Measurements from ENCODE around the gene MRPL47.

Gene MRPL47

DNA sequence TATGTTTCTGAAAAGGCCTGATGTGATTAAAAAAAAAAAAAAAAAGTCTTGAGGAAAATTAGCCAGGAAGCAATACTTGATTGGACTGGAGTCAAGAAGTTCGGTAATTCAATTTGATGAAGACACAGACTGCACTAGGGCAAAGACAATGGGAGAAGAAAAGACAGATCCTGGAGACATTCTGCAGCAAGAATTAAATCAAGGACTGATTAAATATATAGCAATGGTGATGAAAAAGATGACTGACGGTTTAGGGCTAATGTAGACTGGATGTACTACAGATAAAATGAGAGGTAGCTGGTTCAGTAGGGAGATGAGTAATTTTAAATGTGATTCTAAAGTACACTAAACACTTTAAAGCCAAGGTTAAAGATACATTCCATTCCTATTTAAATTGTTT, 13.8 kb downstream of the MRPL47 start:
- DNase-seq = no peak

DNA sequence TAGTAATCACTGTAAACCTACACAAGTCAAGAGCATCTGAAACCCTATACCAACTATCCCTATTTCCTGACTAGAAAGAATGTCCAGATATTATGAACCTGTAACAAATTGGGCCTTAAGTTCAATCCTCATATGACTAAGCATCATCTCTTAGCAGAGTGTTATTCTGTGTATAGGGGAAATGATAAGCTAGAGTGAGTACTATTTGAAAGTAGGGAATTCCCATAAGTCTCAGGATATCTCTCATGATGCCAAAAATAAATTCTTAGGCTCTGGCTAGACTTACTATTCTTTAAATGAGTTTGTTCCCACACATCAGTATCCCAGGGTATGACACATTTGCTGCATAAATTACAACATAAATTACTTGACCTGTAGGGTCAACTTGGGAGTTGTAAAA, 15.3 kb downstream of the MRPL47 start:
- DNase-seq = no peak

- no peak for DNase-seq
Measured at GRCh38 chr3:179580992-179581391, 23.4 kb downstream of the MRPL47 start.

DNA sequence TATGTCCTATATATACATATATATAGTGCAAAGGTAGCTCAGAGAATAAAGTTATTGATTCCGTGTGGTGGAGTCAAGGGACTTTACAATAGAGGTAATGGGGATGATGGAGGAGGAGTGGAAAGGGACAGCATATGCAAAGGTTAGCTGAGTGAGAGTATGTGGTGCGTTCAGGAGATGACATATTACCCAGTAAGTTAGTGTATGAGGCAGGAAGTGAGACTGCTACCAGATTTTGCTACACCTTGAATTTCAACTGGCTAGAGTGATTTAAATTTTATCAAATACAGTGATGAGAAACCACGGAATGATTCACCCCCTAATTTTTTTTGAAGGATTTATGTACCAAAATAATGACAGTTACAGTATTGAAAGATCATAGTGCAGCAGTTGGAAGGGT, 38.9 kb downstream of the MRPL47 start:
- DNase-seq = no peak

DNA sequence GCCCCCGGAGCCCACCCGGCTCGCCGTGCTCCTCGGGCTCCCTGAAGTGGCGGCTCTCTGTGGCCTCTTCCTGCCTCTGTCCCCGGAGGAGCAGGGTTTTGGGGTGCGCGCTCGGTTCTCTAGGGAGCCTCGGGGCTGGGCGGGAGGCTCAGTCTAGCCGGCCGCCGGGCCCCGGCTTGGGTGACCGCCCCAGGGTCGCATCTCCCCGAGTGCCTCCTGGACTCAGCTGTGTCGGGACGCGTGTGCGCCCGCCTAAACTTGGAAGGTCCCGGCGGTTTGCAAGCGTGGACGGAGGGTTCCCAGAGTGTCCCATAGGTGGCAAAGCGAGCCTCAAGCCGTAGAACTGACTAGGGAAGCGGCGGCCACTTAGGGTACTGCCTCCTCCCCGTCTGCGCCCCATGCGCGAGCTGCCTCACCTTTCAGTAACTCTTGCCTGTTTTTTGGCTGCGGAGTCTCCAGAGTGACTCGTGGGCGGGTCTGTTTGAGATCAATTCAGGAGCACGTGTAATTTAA, 41.1 kb downstream of the MRPL47 start:
- peak; percentile 67 for DNase-seq

- peak; percentile 99 for DNase-seq
Measured at GRCh38 chr3:179562591-179563270, 41.7 kb downstream of the MRPL47 start, which contains the start of gene ACTL6A. ACTL6A (plus strand) TSS chr3:179562926; CDS start chr3:179563093, 167 bp downstream.

- DNase-seq = peak; percentile 40
Measured at GRCh38 chr3:179560791-179561190, 43.6 kb downstream of the MRPL47 start.

DNA sequence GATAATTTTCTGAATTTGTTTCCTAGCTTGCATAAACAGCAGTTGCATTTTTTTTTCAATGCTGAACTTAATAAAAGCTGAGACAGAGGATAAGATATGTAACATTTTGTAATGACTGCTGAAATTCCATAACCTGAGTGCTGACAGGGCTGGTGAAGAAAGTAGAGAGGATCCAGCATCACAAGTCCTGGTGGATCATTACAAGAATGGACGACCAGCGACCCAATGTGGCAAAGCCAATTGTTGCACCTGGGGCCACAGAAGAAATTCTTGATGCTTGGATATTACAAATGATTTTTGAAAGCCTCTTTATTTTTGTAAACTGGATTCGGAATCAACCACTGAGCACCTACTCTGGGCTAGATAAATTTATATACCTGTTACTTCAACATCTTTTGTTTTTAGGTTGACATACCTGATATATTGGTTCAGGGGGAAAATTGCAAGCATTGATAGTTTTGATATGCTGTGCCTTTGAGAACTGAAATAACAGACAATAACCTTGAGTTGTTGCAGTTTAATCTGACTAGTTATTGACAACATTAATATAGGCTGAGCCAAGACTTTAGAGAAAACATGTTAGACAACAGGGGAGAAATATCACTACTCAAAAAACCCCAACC, 45.6 kb downstream of the MRPL47 start:
- DNase-seq = peak; percentile 57

DNA sequence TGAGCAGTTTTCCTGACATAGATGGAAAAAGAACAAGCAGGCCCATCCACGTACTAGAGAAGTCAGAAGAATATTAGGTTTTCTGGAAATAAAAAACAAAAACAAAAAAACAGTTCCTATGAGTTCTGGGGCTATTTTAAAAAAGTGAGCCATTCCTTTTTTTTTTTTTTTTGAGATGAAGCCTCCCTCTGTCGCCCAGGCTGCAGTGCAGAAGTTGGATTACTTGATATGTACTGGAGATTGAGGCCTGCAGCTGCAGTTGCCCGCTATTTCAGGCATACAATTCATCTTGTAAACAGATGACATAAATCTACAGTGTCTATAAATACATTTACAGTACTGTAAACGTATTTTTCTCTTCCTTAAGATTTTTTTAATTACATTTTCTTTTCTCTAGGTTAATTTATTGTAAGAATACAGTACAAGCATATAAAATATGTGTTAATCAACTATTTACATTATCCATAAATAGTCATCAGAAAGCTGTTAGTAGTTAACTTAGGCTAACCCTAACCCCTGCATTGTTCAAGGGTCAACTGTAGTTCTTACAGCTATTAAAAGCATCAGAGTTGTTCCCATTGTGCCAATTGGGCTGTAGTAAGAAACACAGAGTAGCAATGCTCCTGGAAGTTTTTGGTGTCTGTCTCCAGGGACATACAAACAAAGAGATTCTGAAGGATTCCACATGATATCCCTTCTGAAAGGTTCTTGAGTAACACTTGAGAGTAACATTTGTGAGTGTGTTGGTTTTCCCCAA, 52.9 kb downstream of the MRPL47 start:
- no peak for DNase-seq

GRCh38 chr3:179546814-179547241, 57.6 kb downstream of the MRPL47 start:
- DNase-seq = no peak

DNA sequence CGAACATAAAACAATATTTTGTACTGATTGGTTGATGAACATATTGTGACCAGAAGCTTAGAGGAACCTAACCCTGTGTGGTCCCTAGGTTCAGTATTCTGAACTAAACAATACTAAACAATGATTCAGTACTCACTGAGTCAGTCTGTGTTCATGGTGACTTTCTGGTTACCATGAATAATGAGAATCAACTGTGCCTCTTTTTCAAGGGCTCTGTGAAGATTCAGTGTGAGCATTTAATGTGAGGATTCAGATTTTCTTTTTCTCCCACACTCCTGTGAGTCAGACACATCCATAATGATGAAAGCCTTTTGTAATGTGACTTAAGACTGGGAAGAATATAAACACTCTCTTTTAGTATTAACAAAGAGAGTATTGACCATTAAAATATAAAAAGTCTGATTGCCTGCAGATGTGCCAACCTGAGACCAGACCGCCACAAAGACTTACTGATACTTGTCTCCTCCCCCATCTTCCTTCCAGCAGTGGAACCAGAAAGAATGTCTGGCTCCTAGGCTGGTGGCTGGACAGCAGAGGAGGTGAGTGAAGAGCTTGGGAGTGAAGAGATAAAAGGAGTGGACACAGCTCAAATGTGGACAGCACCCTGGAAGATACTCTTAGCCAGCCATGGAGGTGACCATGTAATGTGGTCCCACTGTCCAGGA, 59.3 kb downstream of the MRPL47 start:
- DNase-seq = peak; percentile 23

DNA sequence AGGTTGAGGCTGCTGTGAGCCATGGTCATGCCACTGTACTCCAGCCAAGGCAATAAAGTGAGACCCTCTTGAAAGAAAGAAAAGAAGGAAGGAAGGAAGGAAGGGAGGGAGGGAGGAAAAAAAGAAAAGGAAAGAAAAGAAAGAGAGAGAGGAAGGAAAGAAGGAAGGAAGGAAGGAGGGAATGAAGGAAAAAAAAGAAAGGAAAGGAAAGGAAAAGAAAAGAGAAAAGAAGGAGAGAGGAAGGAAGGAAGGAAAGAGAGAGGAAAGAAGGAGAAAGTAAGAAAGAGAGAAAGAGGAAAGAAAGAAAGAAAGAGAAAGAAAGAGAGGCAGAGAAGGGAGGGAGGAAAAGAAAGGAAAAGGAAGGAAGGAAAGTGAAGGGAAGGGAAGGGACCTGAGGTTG, 62.1 kb downstream of the MRPL47 start:
- no peak for DNase-seq

- DNase-seq = no peak
Measured at GRCh38 chr3:179541596-179541995, 62.8 kb downstream of the MRPL47 start.

- DNase-seq = no peak
Measured at GRCh38 chr3:179541094-179541493, 63.3 kb downstream of the MRPL47 start.

All from kidney glomerular epithelial cell (primary cell).